Tongue (tissue), 2 donors: ENCODE results near the gene MIGA2. TPM values are rescaled to one million over a fixed set of nuclear protein-coding genes. Genes with fewer than 3 reads are reported as not detected.

Experiments
- DNase-seq: peaks from one replicate; pipeline ENCODE4 v3.0.0-alpha.2; 2015
- total RNA-seq: library from RNA; depleted of rRNA; stranded (reverse); fragments of >200 nt; gene quantifications from one replicate; pipeline ENCODE4 v1.2.3, GENCODE V29; 2014

The MIGA2 gene
- total RNA-seq, 1 donor from 2014 or later, result 25.2 TPM

DNA sequence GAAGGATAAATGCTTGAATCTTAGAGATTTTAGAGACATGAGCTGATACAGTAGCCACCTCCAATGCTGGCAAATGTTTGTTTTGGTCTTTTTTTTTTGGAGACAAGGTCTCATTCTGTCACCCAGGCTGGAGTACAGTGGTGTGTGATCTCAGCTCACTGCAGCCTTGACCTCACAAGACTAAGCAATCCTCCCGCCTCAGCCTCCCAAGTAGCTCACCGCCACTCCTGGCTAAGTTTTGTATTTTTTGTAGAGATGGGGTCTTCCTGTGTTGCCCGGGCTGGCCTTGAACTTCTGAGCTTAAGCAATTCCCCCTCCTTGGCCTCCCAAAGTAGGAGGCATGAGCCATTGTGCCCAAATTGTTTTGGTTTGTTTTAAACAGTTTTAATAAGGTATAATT is 37.7 kb downstream of the MIGA2 start:
- no peak for DNase-seq

DNA sequence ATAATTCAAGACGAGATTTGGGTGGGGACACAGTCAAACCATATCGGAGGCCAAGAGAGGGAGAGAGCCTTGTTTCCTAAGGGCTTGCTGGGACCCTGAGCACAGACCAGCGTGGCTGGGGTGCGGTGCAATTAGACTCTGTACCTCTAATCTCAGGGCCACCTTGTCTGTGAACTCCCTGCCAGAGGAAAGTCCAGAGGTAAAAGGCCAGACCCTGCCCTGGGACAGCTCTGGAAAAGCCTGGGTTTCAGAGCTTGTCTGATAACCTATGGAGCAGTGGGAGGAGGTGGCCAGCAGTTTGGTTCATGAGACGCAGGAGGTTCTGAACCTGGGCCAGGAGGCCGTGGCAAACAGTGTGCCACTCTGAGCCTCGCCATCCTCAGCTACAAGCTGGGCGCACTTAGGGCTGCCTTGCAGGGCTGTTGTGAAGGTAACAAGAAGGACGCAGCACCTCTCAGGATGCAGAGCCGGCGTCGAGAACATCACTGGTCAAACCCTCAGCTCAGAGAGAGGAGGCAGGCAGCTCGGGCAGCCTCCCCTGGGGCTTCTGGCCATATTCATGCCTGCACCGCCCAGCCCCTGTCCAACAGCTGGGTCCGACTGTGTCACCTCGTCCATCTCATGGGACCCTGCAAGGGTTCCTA is 39.7 kb downstream of the MIGA2 start:
- no peak for DNase-seq

DNA sequence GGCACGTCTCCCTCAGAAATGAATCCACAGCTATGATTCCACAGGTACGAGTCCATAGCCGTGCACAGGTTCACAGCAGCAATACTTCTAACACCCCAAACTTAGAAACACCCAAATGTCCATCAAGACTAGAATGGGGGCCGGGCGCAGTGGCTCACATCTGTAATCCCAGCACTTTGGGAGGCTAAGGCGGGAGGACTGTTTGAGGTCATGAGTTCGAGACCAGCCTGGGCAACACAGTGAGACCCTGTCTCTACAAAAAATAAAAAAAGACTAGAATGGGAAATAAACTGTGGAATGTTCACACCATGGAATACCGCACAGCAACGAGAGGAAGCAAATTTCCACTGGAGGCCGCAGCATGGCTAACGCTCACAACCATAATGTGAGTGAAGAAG is 40.2 kb downstream of the MIGA2 start:
- no peak for DNase-seq

DNA sequence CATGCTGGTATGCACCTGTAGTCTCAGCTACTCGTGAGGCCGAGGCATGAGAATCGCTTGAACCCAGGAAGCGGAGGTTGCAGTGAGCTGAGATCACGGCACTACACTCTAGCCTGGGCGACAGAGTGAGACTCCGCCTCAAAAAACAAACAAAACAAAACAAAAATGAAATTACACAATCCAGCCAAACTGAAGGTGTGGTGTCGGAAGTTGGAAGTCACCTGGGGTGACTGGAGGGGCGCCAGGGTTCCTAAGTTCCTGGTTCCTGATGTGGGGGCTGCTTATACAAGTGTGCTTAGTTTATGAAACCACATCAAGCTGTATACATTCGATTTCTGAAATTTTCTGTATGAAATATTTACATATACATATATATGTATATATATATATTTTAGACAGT is 40.8 kb downstream of the MIGA2 start:
- DNase-seq, result no peak

DNA sequence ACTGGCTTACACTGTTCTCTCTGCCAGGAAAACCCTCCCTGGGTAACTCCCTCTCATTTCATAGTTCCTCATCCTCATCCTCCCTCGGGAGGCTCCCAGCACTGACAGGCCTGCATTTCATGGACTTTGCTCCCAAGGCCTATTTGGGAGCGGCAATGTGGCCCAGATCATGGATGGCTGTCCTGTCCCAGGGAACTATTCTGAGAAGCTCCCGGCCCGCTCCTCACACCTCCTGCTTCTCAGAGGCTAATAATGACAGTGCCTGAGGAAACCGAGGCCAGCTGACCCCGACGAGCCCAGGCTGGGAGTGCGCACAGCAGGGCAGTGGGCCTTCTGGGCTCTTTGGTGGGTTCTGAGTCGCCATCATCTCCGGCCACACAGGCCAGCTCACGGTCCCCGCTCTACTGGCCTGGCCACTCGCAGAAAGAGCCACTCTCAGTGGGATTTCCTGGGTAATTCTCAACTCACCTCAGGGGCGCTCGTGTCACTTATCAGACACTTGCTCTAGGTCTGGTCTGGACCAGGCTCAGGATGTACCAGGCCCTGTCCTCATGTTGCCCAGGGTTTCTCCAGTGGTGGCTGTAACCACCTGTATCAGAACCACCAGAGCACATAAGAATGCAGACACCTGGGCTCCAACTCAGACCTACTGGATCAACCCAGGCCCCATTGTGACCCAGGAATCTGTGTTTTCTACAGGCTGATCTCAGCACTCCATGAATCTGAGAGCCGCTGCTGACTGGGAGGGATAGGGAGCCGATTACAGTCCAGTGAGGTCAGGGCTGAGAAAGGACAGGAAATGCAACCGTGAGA is 42.5 kb downstream of the MIGA2 start:
- DNase-seq, result no peak

DNA sequence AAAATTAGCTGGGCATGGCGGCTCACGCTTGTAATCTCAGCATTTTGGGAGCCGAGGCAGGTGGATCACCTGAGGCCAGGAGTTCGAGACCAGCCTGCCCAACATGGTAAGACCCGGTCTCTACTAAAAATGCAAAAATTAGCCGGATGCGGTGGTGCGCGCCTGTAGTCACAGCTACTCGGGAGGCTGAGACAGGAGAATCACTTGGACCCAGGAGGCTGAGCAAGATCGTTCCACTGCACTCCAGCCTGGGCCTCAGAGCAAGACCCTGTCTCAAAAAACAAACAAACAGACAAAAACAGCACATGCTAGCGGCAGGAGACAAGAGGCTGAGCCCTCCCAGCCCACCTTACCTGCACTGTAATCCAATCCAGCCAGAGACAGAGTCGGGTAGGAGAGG is 43.4 kb downstream of the MIGA2 start:
- DNase-seq, result no peak

DNA sequence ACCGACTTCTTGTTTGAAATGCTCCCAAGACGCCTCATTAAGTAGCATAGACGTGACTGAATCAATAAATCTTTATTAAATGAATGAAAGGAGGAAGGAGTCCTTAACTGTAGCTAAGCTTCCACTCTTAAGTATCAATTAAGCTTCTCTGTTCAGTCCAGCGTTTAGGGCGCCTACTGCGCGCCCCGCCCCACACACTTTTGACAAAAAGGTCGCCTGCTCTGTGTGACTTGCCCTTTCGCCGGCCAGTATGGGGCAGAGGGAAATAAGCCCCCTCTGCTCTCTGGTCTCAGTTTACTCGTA is 43.8 kb downstream of the MIGA2 start:
- DNase-seq, result no peak

DNA sequence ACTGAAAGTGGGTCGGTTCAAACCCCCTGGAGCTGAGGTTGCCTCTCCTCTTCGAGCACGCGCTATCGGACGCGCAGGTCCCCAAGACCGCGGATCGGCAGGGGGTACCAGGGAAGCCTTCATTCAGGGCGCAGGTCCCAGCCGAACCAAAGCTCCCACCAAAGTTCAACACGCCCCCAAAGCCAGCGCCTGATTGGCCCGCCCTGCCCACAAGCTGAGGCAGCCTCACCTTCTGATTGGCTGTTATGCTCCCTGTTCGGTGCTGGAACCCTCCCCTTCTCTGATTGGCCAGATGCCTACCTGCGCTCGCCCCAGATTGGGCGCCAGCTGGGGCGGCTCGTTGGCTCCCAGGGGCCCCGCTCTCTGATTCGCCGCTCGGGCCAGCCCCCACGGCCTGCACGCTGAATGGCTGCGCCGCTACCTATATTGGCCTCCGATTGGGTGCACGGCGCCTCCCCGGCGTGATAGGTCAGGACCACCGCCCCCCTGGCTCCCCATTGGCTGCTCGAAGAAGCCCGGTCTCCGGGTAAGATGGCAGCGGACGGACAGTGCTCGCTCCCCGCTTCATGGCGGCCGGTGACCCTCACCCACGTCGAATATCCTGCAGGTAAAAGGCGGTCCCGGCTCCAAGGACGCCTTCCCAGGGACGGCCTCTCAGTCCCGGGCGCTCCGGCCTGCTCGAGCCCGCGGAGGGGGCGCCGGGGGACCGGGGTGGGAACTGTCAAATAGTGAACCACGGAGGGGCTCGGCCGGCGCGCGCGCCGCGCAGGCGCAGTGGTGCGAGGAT is 44.4 kb downstream of the MIGA2 start, which contains the start of gene DOLPP1:
DOLPP1 (plus strand) TSS at position 511 of the 787 bp plus-strand sequence; CDS start at position 532, 21 bp downstream.
- peak; percentile 100 for DNase-seq

DNA sequence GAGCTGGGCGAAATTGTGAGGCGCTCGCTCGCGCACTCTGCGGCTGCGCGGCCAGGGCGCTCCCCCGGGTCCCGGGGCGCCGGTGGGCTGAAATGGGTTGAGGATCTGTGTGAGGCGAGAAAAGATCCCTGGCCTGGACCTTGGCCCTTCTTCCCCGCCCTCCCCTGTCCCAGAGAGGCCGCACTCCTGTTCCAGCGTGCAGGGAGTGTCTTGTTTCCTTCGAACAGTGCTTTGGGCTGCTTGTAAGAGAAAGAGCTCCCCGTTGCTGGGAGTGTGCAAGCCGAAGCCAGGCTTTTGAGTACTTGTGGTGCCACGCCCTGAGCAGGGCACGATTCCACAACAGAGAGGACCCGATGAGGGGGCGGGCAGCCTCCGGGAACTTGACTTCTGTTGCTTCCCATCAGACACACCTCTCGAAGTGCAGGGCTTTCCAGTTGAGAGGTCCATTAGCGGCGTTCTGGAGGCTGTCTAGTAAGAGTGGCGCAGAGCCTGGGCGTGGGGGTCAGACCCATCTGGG is 45.0 kb downstream of the MIGA2 start:
- DNase-seq, result no peak

DNA sequence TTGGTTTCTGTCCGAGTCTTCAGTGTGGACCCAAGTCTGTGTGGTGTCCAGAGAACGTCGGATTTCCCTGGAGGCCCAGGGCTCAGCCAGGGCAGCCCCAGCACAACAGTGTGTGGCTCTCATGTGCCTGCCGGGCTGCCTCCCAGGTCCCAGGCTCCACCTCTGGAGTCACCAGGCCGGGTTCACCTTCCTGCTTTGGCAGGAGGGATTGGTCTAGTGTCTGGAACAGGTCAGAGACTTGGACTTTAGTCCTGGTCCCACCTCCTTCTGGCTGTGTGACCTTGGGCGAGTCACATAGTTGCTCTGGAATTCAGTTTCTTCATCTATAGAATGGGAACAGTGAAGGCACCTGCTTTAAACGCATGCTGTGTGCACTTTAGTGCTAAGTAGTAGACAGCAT is 47.7 kb downstream of the MIGA2 start:
- DNase-seq, result no peak

DNA sequence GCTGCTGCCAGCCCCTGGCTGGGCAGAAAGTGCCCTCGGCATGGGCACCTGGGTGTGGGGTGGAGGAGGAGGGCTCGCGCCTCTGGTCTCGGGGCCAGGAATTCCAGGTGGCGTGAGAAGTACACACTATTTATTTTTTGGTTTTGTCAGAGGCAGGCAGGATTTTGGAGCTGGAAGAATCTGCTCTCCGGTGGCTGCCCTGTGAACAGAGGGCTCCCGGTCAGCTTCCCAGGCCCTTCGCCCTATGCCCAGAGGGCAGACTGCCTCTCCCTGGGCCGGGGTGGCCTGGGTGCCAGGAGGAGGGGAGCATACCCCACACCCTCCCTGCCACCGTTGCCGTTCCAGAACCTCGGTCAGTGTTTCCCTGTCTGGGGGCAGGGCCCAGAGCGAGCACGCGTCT is 52.8 kb downstream of the MIGA2 start:
- DNase-seq, result no peak

DNA sequence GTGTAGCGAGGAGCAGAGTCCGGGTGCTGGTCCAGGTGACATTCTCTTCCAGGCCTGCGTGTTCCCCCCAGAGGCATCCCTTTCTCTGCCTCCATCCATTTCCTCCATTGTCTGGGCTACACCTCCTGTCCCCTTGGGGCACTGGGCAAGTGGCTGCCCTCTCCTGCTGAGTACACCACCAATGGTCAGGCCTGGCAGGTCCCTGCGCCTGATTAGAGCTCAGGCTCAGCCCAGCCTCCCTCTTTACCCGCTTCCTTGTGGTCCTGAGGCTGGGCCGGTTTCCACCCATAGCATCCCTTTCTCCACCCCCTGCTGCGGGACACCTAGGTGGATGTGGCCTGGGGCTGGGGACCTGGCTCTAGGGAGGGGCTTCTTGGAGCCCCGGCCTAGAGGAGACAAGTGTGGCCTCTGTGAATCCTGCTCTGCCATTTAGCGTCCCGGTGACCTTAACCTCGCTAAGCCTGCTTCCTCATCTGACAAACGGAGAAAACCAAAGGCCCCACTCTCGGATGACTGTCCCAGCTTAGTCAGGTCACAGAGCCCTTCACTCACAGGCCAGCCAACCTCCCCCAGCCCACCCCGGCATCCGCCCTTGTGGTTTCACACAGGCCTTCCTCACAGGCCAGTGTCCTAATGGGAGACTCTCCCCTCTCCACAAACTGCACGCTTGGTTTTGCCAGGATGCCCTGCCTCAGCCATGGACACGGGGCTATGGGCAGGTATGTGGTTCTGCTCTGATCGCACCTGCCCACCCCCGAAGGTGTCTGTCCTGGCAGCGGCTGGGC is 57.4 kb downstream of the MIGA2 start:
- DNase-seq, result no peak

DNA sequence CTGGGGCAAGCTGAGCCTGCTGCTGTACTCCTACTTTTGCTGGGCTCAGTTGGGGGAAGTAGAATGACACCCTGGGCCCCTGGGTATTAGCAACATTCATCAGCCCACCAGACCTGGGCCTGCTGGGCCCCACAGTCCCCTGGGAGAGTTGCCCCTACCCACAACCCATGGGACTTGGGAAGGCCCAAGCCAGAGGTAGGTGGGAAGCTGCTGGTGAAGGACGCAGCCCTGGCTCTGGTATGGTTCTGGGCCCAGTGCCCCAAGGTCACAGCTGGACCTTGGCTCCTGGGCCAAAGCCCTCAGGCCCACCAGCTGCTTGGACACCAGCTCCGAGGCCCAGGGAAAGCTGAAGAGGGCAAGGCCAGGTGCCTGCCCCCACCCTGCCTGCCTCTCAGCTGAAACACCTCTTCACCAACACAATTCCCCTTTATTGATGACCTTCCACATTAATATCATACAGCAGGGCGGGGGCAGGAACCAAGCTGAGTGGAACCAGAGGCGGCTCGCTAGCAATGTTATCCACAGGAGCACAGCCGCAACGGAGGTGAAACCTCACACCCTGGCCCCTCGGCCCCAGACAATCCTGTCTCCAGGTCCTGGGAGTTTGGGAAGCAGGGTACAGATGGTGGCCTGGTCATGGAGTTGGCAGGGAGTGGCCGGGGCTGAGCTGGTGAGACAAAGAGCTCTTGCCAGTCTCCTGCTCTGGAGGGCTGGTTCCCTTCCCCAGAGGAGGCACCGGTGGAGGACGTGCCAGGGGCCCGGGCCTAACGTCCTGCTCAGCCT is 58.2 kb downstream of the MIGA2 start:
- no peak for DNase-seq

DNA sequence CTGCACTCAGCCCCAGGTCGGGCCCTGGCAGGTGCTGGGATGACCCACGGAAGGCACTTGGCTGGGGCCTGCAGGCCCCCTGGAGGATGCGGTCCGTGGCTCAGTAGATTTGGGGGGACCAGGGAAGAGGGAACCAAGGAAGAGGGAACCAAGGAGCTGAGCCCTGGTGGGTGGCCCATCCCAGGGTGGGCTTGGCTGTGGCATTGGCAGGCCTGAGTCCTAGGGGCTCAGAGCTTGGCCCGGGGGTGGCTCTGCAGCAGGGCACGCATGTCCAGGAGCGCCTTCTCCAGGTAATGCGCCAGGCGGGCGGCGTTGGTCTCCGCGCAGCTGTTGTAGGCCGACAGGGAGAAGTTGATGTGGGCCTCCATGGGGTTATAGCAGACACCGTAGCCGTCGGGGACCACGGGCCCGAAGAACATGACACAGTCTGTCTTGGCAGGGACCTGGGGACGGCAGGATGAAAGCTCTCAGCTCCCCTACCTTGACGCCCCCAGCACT is 58.8 kb downstream of the MIGA2 start:
- no peak for DNase-seq

DNA sequence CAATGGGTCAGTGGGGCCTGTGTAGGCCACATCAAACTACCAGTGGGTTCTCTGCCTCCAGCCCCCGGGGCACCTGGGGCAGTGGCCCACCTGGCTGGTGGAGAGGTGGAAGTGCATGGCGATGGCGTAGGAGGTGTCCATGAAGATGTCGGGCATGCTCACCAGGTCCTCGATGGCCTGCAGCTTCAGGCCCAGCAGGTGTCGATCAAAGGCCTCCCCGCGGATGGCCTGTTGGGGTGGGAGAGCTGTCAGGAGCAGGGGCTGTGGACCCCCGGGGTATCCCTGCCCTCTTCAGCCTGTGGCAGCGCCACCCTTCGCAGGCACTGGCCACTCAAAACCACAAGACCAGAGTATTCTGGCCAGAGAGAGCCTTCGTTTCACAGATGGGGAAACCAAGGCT is 59.5 kb downstream of the MIGA2 start:
- DNase-seq, result no peak

DNA sequence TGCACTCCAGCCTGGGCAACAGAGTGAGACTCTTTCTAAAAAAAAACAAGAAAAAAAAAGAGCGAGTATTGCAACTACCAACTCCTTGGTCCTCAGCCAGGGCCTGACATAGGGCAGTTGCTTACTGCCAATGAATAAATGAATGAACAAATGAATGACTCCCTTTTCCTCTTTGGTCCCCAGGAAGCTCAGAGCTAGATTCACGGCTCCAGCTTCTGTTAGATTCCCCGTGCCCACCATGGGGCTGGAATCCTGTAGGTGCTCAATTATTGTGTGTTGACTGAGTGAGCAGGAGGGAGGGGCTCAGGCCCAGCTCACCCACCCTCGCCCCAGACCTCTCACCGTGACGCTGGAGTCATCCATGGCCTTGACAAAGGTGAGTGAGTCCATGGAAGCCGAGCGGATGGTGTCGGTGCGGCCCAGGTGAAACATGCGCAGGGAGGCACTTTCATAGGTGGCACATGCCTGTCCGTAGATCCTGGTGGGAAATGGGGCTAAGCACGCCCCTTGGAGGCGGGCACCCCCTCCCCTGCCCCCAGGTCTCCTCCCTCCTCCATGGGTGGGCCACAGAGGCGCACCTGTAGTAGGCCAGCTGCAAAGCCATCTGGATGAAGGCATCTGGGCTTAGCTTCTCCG is 61.4 kb downstream of the MIGA2 start:
- no peak for DNase-seq

DNA sequence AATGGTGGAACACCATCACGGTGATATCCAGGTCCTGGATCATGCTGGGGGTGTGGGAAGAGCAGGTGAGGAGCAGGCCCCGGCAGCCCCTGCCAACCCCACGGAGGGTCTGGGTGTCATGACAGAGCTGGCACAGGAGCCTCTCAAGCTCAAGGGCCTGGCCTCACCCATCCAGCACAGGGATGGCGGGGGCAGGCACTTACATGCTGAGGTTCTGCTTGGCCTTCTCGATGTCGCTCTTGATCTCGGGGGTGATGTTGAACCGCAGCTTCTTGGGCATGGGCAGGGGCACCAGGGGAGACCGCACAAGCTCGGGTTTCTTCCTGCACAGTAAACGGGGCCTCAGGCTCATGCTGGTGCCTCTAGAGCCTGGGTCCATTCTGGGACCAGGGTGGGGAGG is 61.9 kb downstream of the MIGA2 start:
- DNase-seq, result no peak

DNA sequence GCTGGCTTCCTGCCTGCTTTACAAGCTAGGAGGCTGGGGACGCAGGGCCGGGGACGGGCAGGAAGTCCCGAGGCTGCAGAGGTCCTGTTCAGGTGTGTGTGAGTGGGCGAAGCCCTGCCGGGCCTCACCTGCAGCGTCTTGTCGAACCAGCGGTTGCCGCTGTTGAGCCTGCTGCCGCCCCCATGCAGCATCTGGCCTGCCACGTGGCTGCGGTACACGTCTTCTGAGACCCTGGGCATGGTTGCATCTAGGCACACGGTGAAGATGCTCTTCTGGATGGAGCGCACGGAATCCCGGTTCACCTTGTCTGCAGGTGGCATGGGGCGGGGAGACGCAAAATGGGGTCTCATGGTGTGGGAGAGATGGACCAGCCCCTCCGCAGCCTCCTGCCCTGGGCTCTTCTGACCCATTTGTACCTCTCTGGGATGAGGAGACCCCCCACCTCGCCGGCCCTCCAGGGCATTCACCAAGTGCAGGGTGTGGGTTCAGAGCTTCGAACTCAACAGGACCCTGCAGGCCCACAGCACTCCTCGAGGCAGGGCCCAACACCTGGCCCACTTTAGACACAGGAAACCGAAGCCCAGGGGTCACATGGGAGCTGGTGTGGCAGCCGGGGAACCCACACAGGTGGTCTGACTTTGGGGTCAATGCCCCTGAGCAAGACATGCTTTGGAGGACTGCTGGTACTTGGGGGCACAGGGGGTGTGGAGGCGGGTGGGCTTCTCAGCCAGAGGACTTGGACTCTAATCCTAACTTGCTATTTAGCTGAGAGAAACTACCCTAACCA is 64.2 kb downstream of the MIGA2 start:
- DNase-seq, result no peak

DNA sequence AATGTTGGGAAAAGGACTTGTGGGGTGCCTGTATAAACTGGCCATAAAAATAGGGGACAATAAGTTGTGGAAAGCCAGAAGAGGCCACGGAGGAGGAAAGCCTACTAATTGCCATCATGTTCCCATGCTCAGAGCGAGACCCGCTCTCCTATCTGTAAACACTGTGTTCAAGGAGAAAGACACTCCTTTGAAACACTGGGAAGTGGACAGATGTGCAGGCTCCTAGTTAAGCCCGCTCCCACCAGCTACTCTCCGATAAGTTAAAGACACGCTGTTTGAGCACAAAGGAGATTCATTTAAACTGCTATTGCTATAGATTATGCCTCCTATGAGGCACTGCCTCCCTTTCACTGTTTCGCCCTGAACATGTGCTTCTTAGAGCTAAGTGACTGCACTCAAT is 64.9 kb downstream of the MIGA2 start:
- no peak for DNase-seq

DNA sequence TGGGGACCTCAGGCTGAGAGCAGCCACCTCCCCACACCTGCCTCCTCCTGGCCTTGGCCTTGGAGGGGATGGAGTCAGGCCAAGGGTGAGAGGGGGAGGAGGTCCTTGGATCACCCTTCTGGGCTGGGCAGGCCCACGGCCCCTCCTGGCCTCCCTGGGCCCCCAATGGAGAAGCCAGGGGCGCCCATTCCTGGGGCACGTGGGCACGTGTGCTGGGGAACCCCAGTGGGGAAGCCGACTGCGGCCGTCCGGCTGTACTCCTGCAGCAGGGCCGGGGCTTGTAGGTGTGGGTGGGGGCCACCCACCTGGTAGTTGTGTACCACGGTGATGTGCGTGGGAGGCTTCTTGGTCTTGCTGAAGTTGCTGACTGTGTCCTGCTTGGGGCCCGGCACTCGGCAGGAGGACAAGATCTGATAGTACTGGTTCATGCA is 65.7 kb downstream of the MIGA2 start:
- no peak for DNase-seq
